ENCODE results near the gene TLCD3A. TPM values are rescaled to one million over a fixed set of nuclear protein-coding genes. Genes with fewer than 3 reads are reported as not detected.

Gene TLCD3A
- total and polyA plus RNA-seq, 2 of the 4 experiments (the other 2 are of a cell fraction): 15.2 to 35.0 TPM

DNA sequence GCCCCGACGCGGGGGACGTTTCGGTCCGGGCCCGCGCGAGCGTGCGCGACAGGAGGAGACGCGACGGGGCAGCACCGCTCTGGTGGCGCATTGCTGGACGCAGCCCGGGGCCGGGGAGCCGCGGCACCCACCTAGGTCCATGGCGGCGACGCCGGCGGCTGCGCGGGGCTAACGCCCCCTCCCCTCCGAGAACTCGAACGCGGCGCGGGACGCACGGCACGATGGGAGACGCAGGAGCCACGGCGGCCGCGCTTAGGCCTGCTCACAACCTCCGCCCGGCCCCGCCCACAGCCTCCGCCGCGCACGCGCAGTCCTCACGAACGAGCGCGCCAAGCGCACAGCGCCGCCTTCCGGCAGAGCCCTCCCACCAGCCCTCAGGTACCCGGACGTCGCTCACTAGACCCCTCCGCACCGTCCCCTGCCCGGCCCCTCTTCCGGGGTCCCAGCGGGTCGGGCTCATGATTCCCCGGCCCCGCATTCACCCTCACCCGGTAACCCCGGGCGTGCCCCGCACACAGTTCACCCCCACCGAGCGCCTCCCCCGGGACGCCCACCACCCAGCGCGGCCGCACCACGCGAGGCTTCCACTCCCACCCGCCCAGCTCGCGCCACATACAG lies 19.7 kb downstream of the TLCD3A start, which contains the start of gene GEMIN4 (continued):
- 0 out of 2 replicates have a peak, but pooled peaks have one; percentile 73 for TF ChIP-seq MAZ (IDR thresholded peaks at IDR 0.05; ENCODE audit: borderline replicate concordance, low read depth, low read length)

DNA sequence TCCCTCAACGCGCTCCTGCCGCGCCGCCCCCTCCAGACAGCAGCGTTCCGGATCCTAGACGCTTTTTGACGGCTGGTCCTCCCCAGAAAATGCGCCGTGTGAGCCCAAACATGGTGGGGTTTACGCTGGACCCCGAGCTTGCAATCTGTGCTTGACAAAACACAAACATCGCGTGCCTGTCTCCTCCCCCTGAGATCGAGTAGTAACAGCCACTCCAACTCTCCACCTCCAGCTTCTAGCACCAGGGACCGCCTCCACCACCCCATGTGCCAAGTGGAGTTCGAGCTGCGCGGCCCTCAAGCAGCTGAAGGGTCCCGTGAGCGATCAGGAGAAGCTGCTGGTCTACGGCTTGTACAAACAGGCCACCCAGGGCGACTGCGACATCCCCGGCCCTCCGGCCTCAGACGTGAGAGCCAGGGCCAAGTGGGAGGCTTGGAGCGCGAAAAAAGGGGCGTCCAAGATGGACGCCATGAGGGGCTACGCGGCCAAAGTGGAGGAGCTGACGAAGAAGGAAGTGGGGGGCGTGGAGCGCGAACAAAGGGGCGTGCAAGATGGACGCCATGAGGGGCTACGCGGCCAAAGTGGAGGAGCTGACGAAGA lies 20.3 kb downstream of the TLCD3A start:
- CTCF ChIA-PET: interaction anchor here (0.6 to 1.3 kb wide), 4 partner anchors 12 to 340 kb away, joined by 3 to 5 read pairs (median 4); partner anchors contain the start of gene TIMM22
- 21% methylated on average over 20 of the region's 43 CpGs; no CpG with 5 or more reads in 1 of the 2 experiments for whole genome bisulfite sequencing, 2 experiments (ENCODE audit: extremely low coverage in 2 of 2, insufficient read length in 1 of 2)

More for the DNA sequence above, 20.3 kb downstream of the TLCD3A start:
- TF ChIP-seq MAFK (IDR thresholded peaks at IDR 0.05; ENCODE audit: low read depth, low read length) (no peak), CHD1 (IDR thresholded peaks at IDR 0.05; ENCODE audit: low read depth, low read length) (no peak), RCOR1 (IDR thresholded peaks at IDR 0.05; ENCODE audit: insufficient replicate concordance, low read length) (no peak), SMC3 (IDR thresholded peaks at IDR 0.05; ENCODE audit: low read depth, low read length) (no peak), RAD21 (IDR thresholded peaks at IDR 0.05; ENCODE audit: low read length) (no peak), MXI1 (IDR thresholded peaks at IDR 0.05; ENCODE audit: borderline replicate concordance, low read depth, low read length) (no peak), BHLHE40 (IDR thresholded peaks at IDR 0.05; ENCODE audit: low read depth, low read length) (no peak), FOS (IDR thresholded peaks at IDR 0.05; ENCODE audit: low read depth, low read length) (no peak), RFX5 (IDR thresholded peaks at IDR 0.05; ENCODE audit: low read depth, low read length) (no peak)
- TF ChIP-seq, protein P1, sequence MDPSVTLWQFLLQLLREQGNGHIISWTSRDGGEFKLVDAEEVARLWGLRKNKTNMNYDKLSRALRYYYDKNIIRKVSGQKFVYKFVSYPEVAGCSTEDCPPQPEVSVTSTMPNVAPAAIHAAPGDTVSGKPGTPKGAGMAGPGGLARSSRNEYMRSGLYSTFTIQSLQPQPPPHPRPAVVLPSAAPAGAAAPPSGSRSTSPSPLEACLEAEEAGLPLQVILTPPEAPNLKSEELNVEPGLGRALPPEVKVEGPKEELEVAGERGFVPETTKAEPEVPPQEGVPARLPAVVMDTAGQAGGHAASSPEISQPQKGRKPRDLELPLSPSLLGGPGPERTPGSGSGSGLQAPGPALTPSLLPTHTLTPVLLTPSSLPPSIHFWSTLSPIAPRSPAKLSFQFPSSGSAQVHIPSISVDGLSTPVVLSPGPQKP (IDR thresholded peaks at IDR 0.05; ENCODE audit: borderline replicate concordance, low read depth, low read length): no peak
- TF ChIP-seq, protein P2, sequence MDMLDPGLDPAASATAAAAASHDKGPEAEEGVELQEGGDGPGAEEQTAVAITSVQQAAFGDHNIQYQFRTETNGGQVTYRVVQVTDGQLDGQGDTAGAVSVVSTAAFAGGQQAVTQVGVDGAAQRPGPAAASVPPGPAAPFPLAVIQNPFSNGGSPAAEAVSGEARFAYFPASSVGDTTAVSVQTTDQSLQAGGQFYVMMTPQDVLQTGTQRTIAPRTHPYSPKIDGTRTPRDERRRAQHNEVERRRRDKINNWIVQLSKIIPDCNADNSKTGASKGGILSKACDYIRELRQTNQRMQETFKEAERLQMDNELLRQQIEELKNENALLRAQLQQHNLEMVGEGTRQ (IDR thresholded peaks at IDR 0.05; ENCODE audit: low read depth, low read length): no peak
- Histone ChIP-seq H2BK20ac (ENCODE audit: low read depth, low read length) (no peak overlapping the region), H3K9me3 (ENCODE audit: control insufficient read depth, insufficient read depth, low read length) (no peaks in the 10 kb centered on the region), H3K56ac (ENCODE audit: extremely low read depth, insufficient read depth, low read length) (no peak overlapping the region), H4K91ac (ENCODE audit: insufficient read depth, low read depth, low read length) (peak overlapping the region; percentile 70), H3K79me1 (ENCODE audit: low read depth in 1 of 2, low read length in 2 of 2) (peaks cover 23 to 38% of the 10 kb centered on the region in 2 experiments), H3K14ac (replicated peaks; ENCODE audit: low read depth, low read length) (peak overlapping the region; percentile 95), H2AFZ (replicated peaks; ENCODE audit: low read length, poor library complexity) (peak overlapping the region; percentile 99), H2BK15ac (ENCODE audit: low read depth, low read length) (no peak overlapping the region), H3K4me1 (ENCODE audit: control insufficient read depth, insufficient read depth, low read length) (peaks cover 10% of the 10 kb centered on the region), H3K4ac (ENCODE audit: low read depth, low read length) (peak overlapping the region; percentile 91), H3K23ac (ENCODE audit: low read depth, low read length) (peak overlapping the region; percentile 82), H3K4me2 (ENCODE audit: low read depth, low read length) (peak overlapping the region; percentile 81), H2BK120ac (ENCODE audit: low read depth, low read length) (peak overlapping the region; percentile 4), H4K20me1 (ENCODE audit: insufficient read depth, low read length) (peaks cover 4% of the 10 kb centered on the region; the same call in 1 of the 2 replicates), H2BK5ac (ENCODE audit: low read depth, low read length, poor library complexity, severe bottlenecking) (peak overlapping the region; percentile 33), H3K4me3 (ENCODE audit: insufficient read depth, low read depth, low read length) (peak overlapping the region; percentile 88), H2AK5ac (ENCODE audit: low read depth, low read length) (peak overlapping the region; percentile 27), H4K5ac (ENCODE audit: low read depth, low read length) (peak overlapping the region; percentile 80), H3K27me3 (ENCODE audit: control insufficient read depth, insufficient read depth, low read length) (no peaks in the 10 kb centered on the region), H3K36me3 (ENCODE audit: control insufficient read depth, insufficient read depth, low read length) (peaks cover 13% of the 10 kb centered on the region), H4K8ac (ENCODE audit: low read depth in 2 of 2, low read length in 2 of 2) (peak overlapping the region; percentile 95 to 96), H3K27ac (ENCODE audit: insufficient read depth, low read length) (peak overlapping the region; percentile 57), H2AK9ac (replicated peaks; ENCODE audit: low read depth, low read length, poor library complexity) (peak overlapping the region; percentile 98), H3K9me1 (ENCODE audit: insufficient read depth, low read length) (peaks cover 17% of the 10 kb centered on the region), H3K9ac (ENCODE audit: low read depth, low read length) (peak overlapping the region; percentile 66), H3K18ac (ENCODE audit: low read depth, low read length) (peak overlapping the region; percentile 1; the same call in 1 of the 2 replicates)
- BruUV-seq (replicated peaks): no TSS peak
- DNase-seq (peak; percentile 49), ATAC-seq (ENCODE audit: low read depth) (peak; percentile 45)
- intact Hi-C loops (cut with micrococcal nuclease) (no loop called here), dilution Hi-C loops (cut with HindIII; ENCODE audit: low sequenced_read_pairs, unreplicated experiment) (no loop called here), in situ Hi-C loops (cut with MboI; ENCODE audit: low sequenced_read_pairs) (no loop called here)
- POLR2A ChIA-PET (ENCODE audit: unreplicated experiment): no interaction called here
